Smooth muscle cell (in vitro differentiated cells): ENCODE data around the gene CNN2. TPM values are rescaled to one million over a fixed set of nuclear protein-coding genes. Genes with fewer than 3 reads are reported as not detected.

Source experiments
- DNase-seq: peaks from one replicate; lab custom pipeline; 2025; ENCODE audit not compliant: unreplicated experiment; lab: John Stamatoyannopoulos, UW
- H2AFZ ChIP-seq: fragments of 200-600 bp; sonication (generic); 2 replicates; pipeline ENCODE4 v1.6.0; 2016; ENCODE audit warnings: antibody characterized with exemption, low read depth, mild to moderate bottlenecking
- H3F3A ChIP-seq: fragments of 200-600 bp; sonication (generic); 2 replicates; pipeline ENCODE4 v1.6.0; 2017; ENCODE audit warnings: antibody characterized with exemption, low read depth
- H3K27ac ChIP-seq: fragments of 200-600 bp; sonication (generic); 2 replicates; pipeline ENCODE4 v1.5.1; 2016; ENCODE audit warnings: low read depth, mild to moderate bottlenecking
- H3K27me3 ChIP-seq: fragments of 200-600 bp; sonication (generic); 2 replicates; pipeline ENCODE4 v1.6.1; 2016; ENCODE audit warnings: low read depth, mild to moderate bottlenecking
- H3K36me3 ChIP-seq: fragments of 200-600 bp; sonication (generic); 2 replicates; pipeline ENCODE4 v1.5.1; 2016; ENCODE audit warnings: low read depth
- H3K4me1 ChIP-seq: fragments of 200-600 bp; sonication (generic); 2 replicates; pipeline ENCODE4 v1.5.1; 2016; ENCODE audit warnings: low read depth
- H3K4me2 ChIP-seq: fragments of 200-600 bp; sonication (generic); 2 replicates; pipeline ENCODE4 v1.6.0; 2016; ENCODE audit warnings: mild to moderate bottlenecking
- H3K4me3 ChIP-seq: fragments of 200-600 bp; sonication (generic); 2 replicates; pipeline ENCODE4 v1.5.1; 2016; ENCODE audit warnings: mild to moderate bottlenecking
- H3K79me2 ChIP-seq: fragments of 200-600 bp; sonication (generic); 2 replicates; pipeline ENCODE4 v1.6.0; 2016; ENCODE audit warnings: low read depth, mild to moderate bottlenecking
- H3K9ac ChIP-seq: fragments of 200-600 bp; sonication (generic); 2 replicates; pipeline ENCODE4 v1.6.0; 2016; ENCODE audit warnings: low read depth
- H3K9me3 ChIP-seq: fragments of 200-600 bp; sonication (generic); replicated peaks from 2 replicates; pipeline ENCODE4 v1.5.1; 2016; ENCODE audit warnings: low read depth
- H4K20me1 ChIP-seq: fragments of 200-600 bp; sonication (generic); 2 replicates; pipeline ENCODE4 v1.6.0; 2016; ENCODE audit warnings: low read depth
- CTCF ChIP-seq: fragments of 200-600 bp; sonication (generic); IDR thresholded peaks from 2 replicates; pipeline ENCODE4 v1.5.1; 2017; ENCODE audit warnings: borderline replicate concordance, mild to moderate bottlenecking, antibody characterized with exemption; ENCODE audit not compliant: insufficient read depth, poor library complexity, severe bottlenecking
- WGBS: methylation state at CpG from one replicate; pipeline ENCODE4 v1.1.7; 2016; ENCODE audit warnings: low lambda C conversion rate; 5-methylcytosine and 5-hydroxymethylcytosine counted together
- polyA plus RNA-seq: library from polyadenylated mRNA; unstranded; fragments of >200 nt; fragmentation: Nextera tagmentation; extraction: Ambion mirVana; gene quantifications from 2 replicates; pipeline ENCODE4 v1.2.1, GENCODE V29; 2016
- total RNA-seq: library from RNA; depleted of rRNA; stranded (reverse); fragments of >200 nt; gene quantifications from 2 replicates; pipeline ENCODE4 v1.2.3, GENCODE V29; 2014

CNN2 gene
- total and polyA plus RNA-seq, 2 experiments from 2014 or later = 150 to 392 TPM

- no peak overlapping the region for H2AFZ ChIP-seq
- TF ChIP-seq CTCF = no peak
- no peak overlapping the region for H3K4me3 ChIP-seq
- no peaks in the 10 kb centered on the region for H3K4me1 ChIP-seq
- H3K27ac ChIP-seq = no peak overlapping the region
- H3F3A ChIP-seq = no peaks in the 10 kb centered on the region
- peaks cover 20% of the 10 kb centered on the region for H3K36me3 ChIP-seq
- no peaks in the 10 kb centered on the region for H3K79me2 ChIP-seq
- 79% methylated on average over 1 of the region's 5 CpGs for WGBS
- no peak overlapping the region for H3K9ac ChIP-seq
- no peak for DNase-seq
- no peaks in the 10 kb centered on the region for H3K27me3 ChIP-seq
- H3K4me2 ChIP-seq = no peak overlapping the region
- H3K9me3 ChIP-seq = peaks cover 11% of the 10 kb centered on the region
- H4K20me1 ChIP-seq = no peaks in the 10 kb centered on the region
Observed at GRCh38 chr19:1052349-1052975, 26.1 kb downstream of the CNN2 start.

- H3K36me3 ChIP-seq = peaks cover 26% of the 10 kb centered on the region
- no peak overlapping the region for H3K27ac ChIP-seq
- 95% methylated on average over 31 of the region's 31 CpGs for WGBS
- no peak for TF ChIP-seq CTCF
- no peak overlapping the region for H3K4me3 ChIP-seq
- no peak overlapping the region for H2AFZ ChIP-seq
- no peaks in the 10 kb centered on the region for H3K27me3 ChIP-seq
- H3K9me3 ChIP-seq = peaks cover 17% of the 10 kb centered on the region
- H3F3A ChIP-seq = no peaks in the 10 kb centered on the region
- H3K9ac ChIP-seq = no peak overlapping the region
- no peak for DNase-seq
- H3K79me2 ChIP-seq = no peaks in the 10 kb centered on the region
- H3K4me1 ChIP-seq = no peaks in the 10 kb centered on the region
- H4K20me1 ChIP-seq = no peaks in the 10 kb centered on the region
- no peak overlapping the region for H3K4me2 ChIP-seq
Observed at GRCh38 chr19:1053176-1054101, 27.0 kb downstream of the CNN2 start.

- no peak for TF ChIP-seq CTCF
- H3K36me3 ChIP-seq = peaks cover 26% of the 10 kb centered on the region
- no peaks in the 10 kb centered on the region for H3K4me1 ChIP-seq
Observed at GRCh38 chr19:1054102-1055027, 28.0 kb downstream of the CNN2 start.

More at GRCh38 chr19:1054102-1055027, 28.0 kb downstream of the CNN2 start:
- no peak overlapping the region for H3K9ac ChIP-seq
- no peaks in the 10 kb centered on the region for H4K20me1 ChIP-seq
- no peaks in the 10 kb centered on the region for H3K27me3 ChIP-seq
- no peaks in the 10 kb centered on the region for H3K79me2 ChIP-seq
- H3K27ac ChIP-seq = no peak overlapping the region
- H3K4me2 ChIP-seq = no peak overlapping the region
- WGBS = 96% methylated on average over 28 of the region's 28 CpGs
- no peak overlapping the region for H3K4me3 ChIP-seq
- H3F3A ChIP-seq = no peaks in the 10 kb centered on the region
- no peak overlapping the region for H2AFZ ChIP-seq
- peaks cover 19% of the 10 kb centered on the region for H3K9me3 ChIP-seq
- no peak for DNase-seq
